Left ventricle myocardium inferior (tissue), 1 donor: ENCODE data around the gene PTPRO. TPM values are rescaled to one million over a fixed set of nuclear protein-coding genes. Genes with fewer than 3 reads are reported as not detected.

Experiments
- DNase-seq: peaks from one replicate; pipeline ENCODE4 v3.0.0-alpha.2; 2020
- H3K27ac ChIP-seq: fragments of 200-600 bp; replicated peaks from 2 replicates; pipeline ENCODE4 v1.8.0; 2021
- H3K27me3 ChIP-seq: fragments of 200-600 bp; 2 replicates; pipeline ENCODE4 v1.8.0; 2021; ENCODE audit warnings: low read depth
- H3K36me3 ChIP-seq: fragments of 200-600 bp; 2 replicates; pipeline ENCODE4 v1.8.0; 2021
- H3K4me1 ChIP-seq: fragments of 200-600 bp; 2 replicates; pipeline ENCODE4 v1.8.0; 2021
- H3K4me3 ChIP-seq: fragments of 200-600 bp; 2 replicates; pipeline ENCODE4 v1.8.0; 2021; ENCODE audit warnings: mild to moderate bottlenecking, moderate library complexity
- H3K9me3 ChIP-seq: fragments of 200-600 bp; replicated peaks from 2 replicates; pipeline ENCODE4 v1.8.0; 2021
- intact Hi-C: fragments of 100-400 bp; cut with micrococcal nuclease; formaldehyde crosslinking; loops from one replicate; pipeline ENCODE4 v1.11.0; 2022
- total RNA-seq: library from RNA; stranded (reverse); fragmentation: NEBNext Ultra II Directional; extraction: Animal tissue kit (Norgen Biotek cat#: 25700); gene quantifications from one replicate; pipeline ENCODE4 v1.2.1, GENCODE V29; 2021
- TF ChIP-seq, protein P1 (sequence below): fragments of 200-600 bp; IDR thresholded peaks from 2 replicates; pipeline ENCODE4 v1.8.0; 2021; ENCODE audit warnings: antibody characterized with exemption, mild to moderate bottlenecking, borderline replicate concordance
- donor health status: DM: no; HTN: yes; CAD: no; lungs with severe emphysema.

The PTPRO gene
- total RNA-seq, 1 donor from 2014 or later = 0.82 TPM

GRCh38 chr12:15601210-15601800 lies 279.0 kb downstream of the PTPRO start:
- intact Hi-C loops = no loop called here
- H3K27ac ChIP-seq = no peak overlapping the region
- H3K36me3 ChIP-seq = no peaks in the 10 kb centered on the region

DNA sequence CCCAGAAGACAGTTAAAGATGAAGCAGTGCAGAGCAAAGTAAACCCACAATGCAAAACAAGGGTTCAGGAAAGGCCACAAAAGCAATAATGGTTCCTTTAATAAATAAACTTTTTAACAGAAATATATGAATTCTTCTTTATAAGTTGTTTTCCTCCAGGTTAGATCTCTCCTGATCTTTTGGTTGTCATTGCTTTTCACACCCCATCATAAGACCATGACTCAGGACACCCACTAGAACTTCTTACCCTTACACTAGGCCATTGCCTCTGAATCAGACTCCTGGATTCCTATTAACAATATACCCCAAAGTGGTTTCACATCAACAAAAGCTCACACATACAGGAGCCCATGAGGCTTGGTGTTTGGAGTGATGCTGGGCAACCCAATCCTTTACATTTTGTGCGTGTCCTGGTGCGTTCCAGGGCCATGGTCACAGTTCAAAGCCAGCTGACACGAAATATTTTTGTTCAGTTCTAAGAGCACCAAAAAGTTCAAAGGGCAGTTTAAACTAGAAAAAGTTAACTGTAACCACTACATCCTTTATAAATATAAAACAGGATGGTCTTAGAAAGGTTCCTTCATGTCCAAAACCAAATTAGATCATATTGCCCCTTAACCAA lies 279.9 kb downstream of the PTPRO start:
- Histone ChIP-seq H3K36me3 (no peaks in the 10 kb centered on the region), H3K27me3 (no peaks in the 10 kb centered on the region), H3K4me3 (no peak overlapping the region), H3K27ac (no peak overlapping the region), H3K4me1 (peaks cover 34% of the 10 kb centered on the region), H3K9me3 (no peaks in the 10 kb centered on the region)
- TF ChIP-seq, protein P1, sequence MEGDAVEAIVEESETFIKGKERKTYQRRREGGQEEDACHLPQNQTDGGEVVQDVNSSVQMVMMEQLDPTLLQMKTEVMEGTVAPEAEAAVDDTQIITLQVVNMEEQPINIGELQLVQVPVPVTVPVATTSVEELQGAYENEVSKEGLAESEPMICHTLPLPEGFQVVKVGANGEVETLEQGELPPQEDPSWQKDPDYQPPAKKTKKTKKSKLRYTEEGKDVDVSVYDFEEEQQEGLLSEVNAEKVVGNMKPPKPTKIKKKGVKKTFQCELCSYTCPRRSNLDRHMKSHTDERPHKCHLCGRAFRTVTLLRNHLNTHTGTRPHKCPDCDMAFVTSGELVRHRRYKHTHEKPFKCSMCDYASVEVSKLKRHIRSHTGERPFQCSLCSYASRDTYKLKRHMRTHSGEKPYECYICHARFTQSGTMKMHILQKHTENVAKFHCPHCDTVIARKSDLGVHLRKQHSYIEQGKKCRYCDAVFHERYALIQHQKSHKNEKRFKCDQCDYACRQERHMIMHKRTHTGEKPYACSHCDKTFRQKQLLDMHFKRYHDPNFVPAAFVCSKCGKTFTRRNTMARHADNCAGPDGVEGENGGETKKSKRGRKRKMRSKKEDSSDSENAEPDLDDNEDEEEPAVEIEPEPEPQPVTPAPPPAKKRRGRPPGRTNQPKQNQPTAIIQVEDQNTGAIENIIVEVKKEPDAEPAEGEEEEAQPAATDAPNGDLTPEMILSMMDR = no peak
- intact Hi-C loops = no loop called here
- no peak for DNase-seq

More at GRCh38 chr12:15601210-15601800, 279.0 kb downstream of the PTPRO start:
- no peak for DNase-seq
- TF ChIP-seq, protein P1 = no peak
- H3K9me3 ChIP-seq = no peaks in the 10 kb centered on the region
- H3K4me1 ChIP-seq = peaks cover 43% of the 10 kb centered on the region
- H3K4me3 ChIP-seq = no peak overlapping the region
- H3K27me3 ChIP-seq = no peaks in the 10 kb centered on the region

GRCh38 chr12:15603474-15604085 lies 281.3 kb downstream of the PTPRO start:
- TF ChIP-seq, protein P1 = no peak
- H3K4me3 ChIP-seq = no peak overlapping the region
- H3K9me3 ChIP-seq = no peaks in the 10 kb centered on the region
- no peak for DNase-seq
- H3K27me3 ChIP-seq = no peaks in the 10 kb centered on the region
- H3K36me3 ChIP-seq = no peaks in the 10 kb centered on the region
- H3K27ac ChIP-seq = no peak overlapping the region
- peaks cover 27% of the 10 kb centered on the region for H3K4me1 ChIP-seq
- intact Hi-C loops = no loop called here

DNA sequence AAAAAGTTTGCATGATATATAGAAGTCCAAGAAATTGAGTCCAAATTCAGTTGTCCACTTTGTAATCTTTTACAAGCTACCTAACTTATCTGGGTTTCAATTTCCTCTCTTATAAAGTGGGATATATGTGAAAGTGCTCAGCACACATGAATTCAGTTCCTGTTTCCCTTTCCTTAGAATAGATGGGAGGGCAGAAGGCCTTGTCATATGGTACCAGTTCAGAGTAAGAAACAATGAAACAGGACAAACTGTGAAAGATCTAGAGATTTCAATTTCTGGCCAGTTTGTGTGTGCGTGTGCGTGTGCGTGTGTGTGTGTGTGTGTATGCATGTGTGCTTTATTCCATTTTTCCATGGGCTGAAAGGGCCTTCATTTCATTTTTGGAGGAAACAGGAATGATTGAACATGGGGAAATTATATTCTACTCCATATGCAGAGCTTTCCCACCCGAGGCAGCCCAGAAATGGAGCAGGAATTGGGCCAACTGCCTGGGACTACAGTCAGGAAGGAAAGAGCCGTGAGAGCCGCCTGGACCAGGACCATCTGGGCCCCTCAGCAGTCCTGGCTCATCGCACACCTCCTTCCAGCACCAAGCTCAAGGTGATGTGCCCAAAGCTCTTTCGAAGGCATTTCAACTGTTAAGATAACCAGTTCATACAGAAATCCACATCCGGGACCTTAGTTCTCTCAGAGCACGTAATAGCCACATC lies 283.7 kb downstream of the PTPRO start:
- peaks cover 5% of the 10 kb centered on the region for H3K4me1 ChIP-seq
- H3K4me3 ChIP-seq = no peak overlapping the region
- H3K9me3 ChIP-seq = no peaks in the 10 kb centered on the region
- H3K36me3 ChIP-seq = no peaks in the 10 kb centered on the region
- no peak overlapping the region for H3K27ac ChIP-seq
- H3K27me3 ChIP-seq = no peaks in the 10 kb centered on the region
- DNase-seq = no peak
- intact Hi-C loops = no loop called here
- TF ChIP-seq, protein P1 = no peak

DNA sequence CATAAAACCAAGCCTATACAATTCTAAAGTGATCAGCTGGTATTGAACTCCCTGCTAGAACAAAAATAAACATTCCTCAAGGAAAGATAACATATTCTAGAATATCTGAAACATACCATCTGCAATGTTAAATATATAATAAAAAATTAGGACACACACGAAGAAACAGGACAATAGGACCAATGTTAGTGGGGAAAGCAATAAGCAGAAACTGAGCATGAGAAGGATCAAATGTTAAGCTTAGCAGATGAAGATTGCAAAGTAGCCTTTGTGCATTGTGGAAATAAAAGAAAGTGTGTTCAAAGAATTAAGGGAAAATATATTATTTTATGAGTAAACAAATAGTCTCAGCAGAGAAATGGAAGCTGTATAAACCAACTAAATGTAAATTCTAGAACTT lies 286.1 kb downstream of the PTPRO start:
- Histone ChIP-seq H3K9me3 (peaks cover 13% of the 10 kb centered on the region), H3K36me3 (no peaks in the 10 kb centered on the region), H3K4me3 (no peak overlapping the region), H3K27me3 (no peaks in the 10 kb centered on the region), H3K4me1 (peaks cover 5% of the 10 kb centered on the region), H3K27ac (no peak overlapping the region)
- TF ChIP-seq, protein P1 = no peak
- intact Hi-C loops = no loop called here
- DNase-seq = no peak
